PFSK-1 (cell line): ENCODE data around the gene NDRG4.

Experiments used
- POLR2AphosphoS5 ChIP-seq: IDR thresholded peaks from 2 replicates; pipeline ENCODE4 v1.6.1; 2012; ENCODE audit warnings: low read depth, mild to moderate bottlenecking, control low read depth, low read length, moderate library complexity
- TAF1 ChIP-seq: IDR thresholded peaks from 2 replicates; pipeline ENCODE4 v1.6.1; 2012; ENCODE audit warnings: low read length, control low read depth, borderline replicate concordance; ENCODE audit not compliant: insufficient read depth
- TF ChIP-seq, protein P1 (sequence below), 2 experiments: IDR thresholded peaks; 2 replicates each; pipeline versions ENCODE4 v1.6.1 to v1.8.0; 2011 to 2012; ENCODE audit warnings: low read depth in 2 of 2, low read length in 2 of 2, control low read depth in 1 of 2, inconsistent platforms in 1 of 2, mild to moderate bottlenecking in 1 of 2, moderate library complexity in 1 of 2; ENCODE audit not compliant: insufficient read depth in 1 of 2

DNA sequence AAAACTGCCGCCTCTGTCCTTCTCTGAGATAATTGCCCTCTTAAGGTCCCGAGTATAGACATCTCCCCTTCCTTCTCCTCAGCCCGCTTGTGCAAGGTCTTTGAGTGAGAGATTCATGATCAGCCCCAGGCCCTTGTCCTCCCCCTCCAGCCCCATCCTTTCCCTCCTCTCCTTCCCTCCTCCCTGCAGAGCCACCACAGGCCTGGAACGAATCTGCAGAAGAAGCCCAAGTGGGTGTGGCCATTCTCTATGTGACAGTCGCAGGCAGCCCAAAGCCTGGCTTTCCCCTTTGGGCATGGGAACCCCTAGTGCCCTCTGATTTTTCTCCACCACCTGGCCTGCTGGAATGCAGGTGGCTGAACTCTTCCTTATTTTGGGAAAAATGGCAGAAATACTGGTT lies 7.2 kb upstream of the NDRG4 start:
- TF ChIP-seq POLR2AphosphoS5 (no peak), TAF1 (no peak)
- TF ChIP-seq, protein P1, sequence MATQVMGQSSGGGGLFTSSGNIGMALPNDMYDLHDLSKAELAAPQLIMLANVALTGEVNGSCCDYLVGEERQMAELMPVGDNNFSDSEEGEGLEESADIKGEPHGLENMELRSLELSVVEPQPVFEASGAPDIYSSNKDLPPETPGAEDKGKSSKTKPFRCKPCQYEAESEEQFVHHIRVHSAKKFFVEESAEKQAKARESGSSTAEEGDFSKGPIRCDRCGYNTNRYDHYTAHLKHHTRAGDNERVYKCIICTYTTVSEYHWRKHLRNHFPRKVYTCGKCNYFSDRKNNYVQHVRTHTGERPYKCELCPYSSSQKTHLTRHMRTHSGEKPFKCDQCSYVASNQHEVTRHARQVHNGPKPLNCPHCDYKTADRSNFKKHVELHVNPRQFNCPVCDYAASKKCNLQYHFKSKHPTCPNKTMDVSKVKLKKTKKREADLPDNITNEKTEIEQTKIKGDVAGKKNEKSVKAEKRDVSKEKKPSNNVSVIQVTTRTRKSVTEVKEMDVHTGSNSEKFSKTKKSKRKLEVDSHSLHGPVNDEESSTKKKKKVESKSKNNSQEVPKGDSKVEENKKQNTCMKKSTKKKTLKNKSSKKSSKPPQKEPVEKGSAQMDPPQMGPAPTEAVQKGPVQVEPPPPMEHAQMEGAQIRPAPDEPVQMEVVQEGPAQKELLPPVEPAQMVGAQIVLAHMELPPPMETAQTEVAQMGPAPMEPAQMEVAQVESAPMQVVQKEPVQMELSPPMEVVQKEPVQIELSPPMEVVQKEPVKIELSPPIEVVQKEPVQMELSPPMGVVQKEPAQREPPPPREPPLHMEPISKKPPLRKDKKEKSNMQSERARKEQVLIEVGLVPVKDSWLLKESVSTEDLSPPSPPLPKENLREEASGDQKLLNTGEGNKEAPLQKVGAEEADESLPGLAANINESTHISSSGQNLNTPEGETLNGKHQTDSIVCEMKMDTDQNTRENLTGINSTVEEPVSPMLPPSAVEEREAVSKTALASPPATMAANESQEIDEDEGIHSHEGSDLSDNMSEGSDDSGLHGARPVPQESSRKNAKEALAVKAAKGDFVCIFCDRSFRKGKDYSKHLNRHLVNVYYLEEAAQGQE (IDR thresholded peaks at IDR 0.05; ENCODE audit: insufficient read depth in 1 of 2, low read depth in 2 of 2, low read length in 2 of 2): no peak
